Measurements from ENCODE around the gene TACC2. TPM values are rescaled to one million over a fixed set of nuclear protein-coding genes. Genes with fewer than 3 reads are reported as not detected.
A peak's percentile ranks its signal among the peaks of the same experiment; 100 is the strongest.

The TACC2 gene
- total RNA-seq, 2 donors from 2014 or later, result 210 to 237 TPM

GRCh38 chr10:122216047-122216446 is 227.1 kb downstream of the TACC2 start:
- intact Hi-C loops (cut with DNase I), result no loop called here
- no peak for ATAC-seq

GRCh38 chr10:122219340-122219739 is 230.4 kb downstream of the TACC2 start:
- DNase-seq, result no peak
- no peak for ATAC-seq
- intact Hi-C loops (cut with DNase I), result no loop called here

More at GRCh38 chr10:122216047-122216446, 227.1 kb downstream of the TACC2 start:
- no peak for DNase-seq

- no peak for ATAC-seq
- intact Hi-C loops (cut with DNase I), result loop anchor here in 1 of 2 donors (10.0 kb wide), 1 partner anchor 166 kb away; no protein-coding TSS in a partner anchor
- DNase-seq, result no peak
Observed at GRCh38 chr10:122220736-122221135, 231.8 kb downstream of the TACC2 start.

GRCh38 chr10:122221958-122222357 is 233.0 kb downstream of the TACC2 start:
- intact Hi-C loops (cut with DNase I), result loop anchor here in 1 of 2 donors (10.0 kb wide), 1 partner anchor 167 kb away; no protein-coding TSS in a partner anchor
- ATAC-seq (peak in 1 of 2 donors; percentile 56), DNase-seq (no peak)

- intact Hi-C loops (cut with DNase I), result loop anchor here in 1 of 2 donors (10.0 kb wide), 1 partner anchor 168 kb away; no protein-coding TSS in a partner anchor
- no peak for ATAC-seq
- DNase-seq, result no peak
Observed at GRCh38 chr10:122222638-122223037, 233.7 kb downstream of the TACC2 start.

GRCh38 chr10:122224159-122224558 is 235.2 kb downstream of the TACC2 start:
- ATAC-seq (no peak), DNase-seq (no peak)
- intact Hi-C loops (cut with DNase I), result loop anchor here in 1 of 2 donors (10.0 kb wide), 1 partner anchor 169 kb away; no protein-coding TSS in a partner anchor

- intact Hi-C loops (cut with DNase I), result loop anchor here in 1 of 2 donors (10.0 kb wide), 1 partner anchor 171 kb away; no protein-coding TSS in a partner anchor
- DNase-seq (no peak), ATAC-seq (no peak)
Observed at GRCh38 chr10:122225330-122225729, 236.4 kb downstream of the TACC2 start.

- no peak for DNase-seq
- intact Hi-C loops (cut with DNase I), result loop anchor here in 1 of 2 donors (10.0 kb wide), 1 partner anchor 173 kb away; no protein-coding TSS in a partner anchor
- ATAC-seq, result peak; percentile 41 to 88
Observed at GRCh38 chr10:122227754-122228153, 238.8 kb downstream of the TACC2 start.

GRCh38 chr10:122229666-122230065 is 240.7 kb downstream of the TACC2 start:
- no peak for DNase-seq
- intact Hi-C loops (cut with DNase I), result loop anchor here in 1 of 2 donors (10.0 kb wide), 2 partner anchors 85 to 175 kb away; no protein-coding TSS in a partner anchor
- no peak for ATAC-seq

- DNase-seq, result no peak
- no peak for ATAC-seq
- intact Hi-C loops (cut with DNase I), result loop anchor here in 1 of 2 donors (10.0 kb wide), 1 partner anchor 85 kb away; no protein-coding TSS in a partner anchor
Observed at GRCh38 chr10:122230222-122230621, 241.3 kb downstream of the TACC2 start.

- ATAC-seq (no peak), DNase-seq (no peak)
- intact Hi-C loops (cut with DNase I), result loop anchor here in 1 of 2 donors (10.0 kb wide), 1 partner anchor 88 kb away; no protein-coding TSS in a partner anchor
Observed at GRCh38 chr10:122232769-122233168, 243.8 kb downstream of the TACC2 start.

- intact Hi-C loops (cut with DNase I), result loop anchor here in 1 of 2 donors (10.0 kb wide), 1 partner anchor 89 kb away; no protein-coding TSS in a partner anchor
- ATAC-seq, result peak; percentile 86 to 89
- DNase-seq, result peak; percentile 40
Observed at GRCh38 chr10:122233857-122234348, 244.9 kb downstream of the TACC2 start.

- ATAC-seq (no peak), DNase-seq (no peak)
- intact Hi-C loops (cut with DNase I), result loop anchor here in 1 of 2 donors (10.0 kb wide), 1 partner anchor 90 kb away; no protein-coding TSS in a partner anchor
Observed at GRCh38 chr10:122234416-122234815, 245.5 kb downstream of the TACC2 start.

GRCh38 chr10:122236690-122237306 is 247.8 kb downstream of the TACC2 start:
- no peak for ATAC-seq
- intact Hi-C loops (cut with DNase I), result loop anchor here in 1 of 2 donors (10.0 kb wide), 1 partner anchor 92 kb away; no protein-coding TSS in a partner anchor
- DNase-seq, result no peak

- ATAC-seq, result no peak
- no peak for DNase-seq
- intact Hi-C loops (cut with DNase I), result loop anchor here in 1 of 2 donors (10.0 kb wide), 1 partner anchor 93 kb away; no protein-coding TSS in a partner anchor
Observed at GRCh38 chr10:122237331-122237990, 248.5 kb downstream of the TACC2 start.

GRCh38 chr10:122239578-122240257 is 250.8 kb downstream of the TACC2 start:
- intact Hi-C loops (cut with DNase I), result loop anchor here in 1 of 2 donors (10.0 kb wide), 1 partner anchor 95 kb away; no protein-coding TSS in a partner anchor
- ATAC-seq (peak in 1 of 2 donors; percentile 22), DNase-seq (no peak)

GRCh38 chr10:122240401-122240800 is 251.4 kb downstream of the TACC2 start:
- no peak for ATAC-seq
- intact Hi-C loops (cut with DNase I), result no loop called here
- no peak for DNase-seq

GRCh38 chr10:122241836-122242235 is 252.9 kb downstream of the TACC2 start:
- intact Hi-C loops (cut with DNase I), result no loop called here
- DNase-seq (no peak), ATAC-seq (no peak)

- DNase-seq (no peak), ATAC-seq (no peak)
Observed at GRCh38 chr10:122243550-122243949, 254.6 kb downstream of the TACC2 start.

More at GRCh38 chr10:122243550-122243949, 254.6 kb downstream of the TACC2 start:
- intact Hi-C loops (cut with DNase I), result no loop called here

Measured in left cardiac atrium (tissue), 4 donors.